MCF 10A (cell line): ENCODE data around the gene ANP32A. TPM values are rescaled to one million over a fixed set of nuclear protein-coding genes. Genes with fewer than 3 reads are reported as not detected.

Source experiments
- BruUV-seq: library from RNA; stranded (reverse); fragments of 400-500 nt; replicated peaks from 2 replicates; lab custom pipeline; 2021; lab: Mats Ljungman, UMichigan
- CTCF ChIA-PET: fragments of 300-600 bp; sonication (Branson Sonifier 250); formaldehyde crosslinking; extraction: SDS; loops from one replicate; lab custom pipeline; 2021; ENCODE audit warnings: antibody characterized with exemption, inconsistent platforms; lab: Yijun Ruan, JAX
- POLR2A ChIA-PET: fragments of 300-600, 350-650 bp; sonication (Branson Sonifier 250); formaldehyde crosslinking; extraction: SDS; loops from one replicate; lab custom pipeline; 2020; ENCODE audit warnings: antibody characterized with exemption, inconsistent platforms; lab: Yijun Ruan, JAX
- DNase-seq: peaks from one replicate; pipeline ENCODE4 v3.0.0-alpha.2; 2018; ENCODE audit not compliant: unreplicated experiment
- H3K27ac Mint-ChIP-seq: one replicate; pipeline ENCODE4 v1.8.0; 2022; ENCODE audit warnings: mild to moderate bottlenecking, low read depth, mixed read lengths; ENCODE audit not compliant: unreplicated experiment
- H3K27me3 Mint-ChIP-seq: one replicate; pipeline ENCODE4 v1.8.0; 2022; ENCODE audit warnings: mixed read lengths; ENCODE audit not compliant: insufficient read depth, unreplicated experiment
- H3K36me3 Mint-ChIP-seq: one replicate; pipeline ENCODE4 v1.8.0; 2022; ENCODE audit warnings: mild to moderate bottlenecking, moderate library complexity, mixed read lengths; ENCODE audit not compliant: insufficient read depth, unreplicated experiment
- H3K4me1 Mint-ChIP-seq: one replicate; pipeline ENCODE4 v1.8.0; 2022; ENCODE audit warnings: mixed read lengths; ENCODE audit not compliant: insufficient read depth, unreplicated experiment
- H3K4me3 Mint-ChIP-seq: one replicate; pipeline ENCODE4 v1.8.0; 2022; ENCODE audit warnings: mild to moderate bottlenecking, moderate library complexity, mixed read lengths; ENCODE audit not compliant: unreplicated experiment
- H3K9me3 Mint-ChIP-seq: one replicate; pipeline ENCODE4 v1.8.0; 2022; ENCODE audit warnings: mixed read lengths; ENCODE audit not compliant: unreplicated experiment
- CTCF ChIP-seq: fragments of 200-600 bp; IDR thresholded peaks from one replicate; pipeline ENCODE4 v1.8.0; 2022; ENCODE audit warnings: antibody characterized with exemption, mild to moderate bottlenecking; ENCODE audit not compliant: unreplicated experiment
- intact Hi-C: fragments of 100-400 bp; cut with micrococcal nuclease; formaldehyde crosslinking; loops from 2 replicates; pipeline ENCODE4 v1.14.1; 2022
- total RNA-seq: library from RNA; stranded (reverse); gene quantifications from 2 replicates; pipeline ENCODE4 v1.2.3, GENCODE V29; 2022

The ANP32A gene
- total RNA-seq, 1 experiment from 2014 or later = 150 TPM

GRCh38 chr15:68743256-68743655, 77.4 kb downstream of the ANP32A start:
- intact Hi-C loops = no loop called here
- Mint-ChIP-seq H3K4me3 (no peak overlapping the region), H3K27ac (no peak overlapping the region), H3K4me1 (no peaks in the 10 kb centered on the region), H3K9me3 (no peaks in the 10 kb centered on the region), H3K27me3 (no peaks in the 10 kb centered on the region), H3K36me3 (no peaks in the 10 kb centered on the region)
- no peak for TF ChIP-seq CTCF
- ChIA-PET CTCF (interaction anchor here (0.6 to 0.9 kb wide), 3 partner anchors 69 to 1797 kb away, joined by 3 to 4 read pairs (median 3); no protein-coding TSS in a partner anchor), POLR2A (no interaction called here)
- BruUV-seq = no TSS peak
- no peak for DNase-seq

GRCh38 chr15:68739390-68740080, 81.2 kb downstream of the ANP32A start:
- no TSS peak for BruUV-seq
- H3K27me3 Mint-ChIP-seq = no peaks in the 10 kb centered on the region
- no peak overlapping the region for H3K27ac Mint-ChIP-seq
- H3K4me3 Mint-ChIP-seq = no peak overlapping the region
- H3K36me3 Mint-ChIP-seq = no peaks in the 10 kb centered on the region
- no peak for TF ChIP-seq CTCF
- CTCF ChIA-PET = interaction anchor here (3.7 kb wide), 1 partner anchor 136 kb away, joined by 18 read pairs; no protein-coding TSS in a partner anchor
- no peaks in the 10 kb centered on the region for H3K4me1 Mint-ChIP-seq
- no peak for DNase-seq
- POLR2A ChIA-PET = interaction anchor here (0.7 kb wide), 1 partner anchor 134 kb away, joined by 3 read pairs; no protein-coding TSS in a partner anchor
- no peaks in the 10 kb centered on the region for H3K9me3 Mint-ChIP-seq
- intact Hi-C loops = no loop called here

GRCh38 chr15:68735610-68736009, 85.1 kb downstream of the ANP32A start:
- POLR2A ChIA-PET = no interaction called here
- H3K4me3 Mint-ChIP-seq = no peak overlapping the region
- H3K36me3 Mint-ChIP-seq = peaks cover 7% of the 10 kb centered on the region
- BruUV-seq = no TSS peak
- H3K27me3 Mint-ChIP-seq = no peaks in the 10 kb centered on the region
- TF ChIP-seq CTCF = no peak
- no peaks in the 10 kb centered on the region for H3K4me1 Mint-ChIP-seq
- intact Hi-C loops = no loop called here
- H3K27ac Mint-ChIP-seq = no peak overlapping the region
- CTCF ChIA-PET = interaction anchor here (0.9 to 1.1 kb wide), 3 partner anchors 48 to 186 kb away, joined by 3 to 7 read pairs (median 4); no protein-coding TSS in a partner anchor
- no peak for DNase-seq
- no peaks in the 10 kb centered on the region for H3K9me3 Mint-ChIP-seq

- peaks cover 7% of the 10 kb centered on the region for H3K36me3 Mint-ChIP-seq
- no peak for TF ChIP-seq CTCF
- H3K4me3 Mint-ChIP-seq = no peak overlapping the region
- H3K4me1 Mint-ChIP-seq = no peaks in the 10 kb centered on the region
- intact Hi-C loops = no loop called here
- H3K27ac Mint-ChIP-seq = no peak overlapping the region
- ChIA-PET POLR2A (no interaction called here), CTCF (interaction anchor here (0.9 to 1.1 kb wide), 3 partner anchors 49 to 185 kb away, joined by 3 to 7 read pairs (median 4); no protein-coding TSS in a partner anchor)
- DNase-seq = no peak
- no peaks in the 10 kb centered on the region for H3K9me3 Mint-ChIP-seq
- no TSS peak for BruUV-seq
- no peaks in the 10 kb centered on the region for H3K27me3 Mint-ChIP-seq
These were observed 85.8 kb downstream of the ANP32A start for GRCh38 chr15:68734881-68735280.
